ENCODE results near the gene SNAP25. TPM values are rescaled to one million over a fixed set of nuclear protein-coding genes. Genes with fewer than 3 reads are reported as not detected.

SNAP25 gene
- total RNA-seq, 1 donor from 2014 or later: not detected

DNA sequence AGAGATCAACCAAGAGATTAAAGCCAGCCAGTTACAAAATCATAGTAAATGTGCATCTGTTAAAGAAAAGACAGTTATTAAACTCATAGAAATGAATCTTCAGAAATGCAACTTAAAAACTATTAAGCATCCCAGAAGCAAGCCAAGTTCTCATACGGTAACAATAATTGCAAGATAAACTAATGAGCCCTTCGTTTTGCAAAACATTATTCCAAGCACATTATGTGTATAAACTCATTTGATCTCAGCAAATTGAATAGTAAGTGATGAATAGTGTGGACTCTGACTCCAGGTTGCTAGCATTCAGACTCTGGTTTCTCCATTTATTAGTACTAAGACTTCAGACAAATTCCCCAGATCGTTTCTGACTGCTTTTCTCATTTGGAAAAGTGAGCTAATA lies 85.2 kb downstream of the SNAP25 start:
- no peak for DNase-seq (ENCODE audit: low read depth in 2 of 2)

DNA sequence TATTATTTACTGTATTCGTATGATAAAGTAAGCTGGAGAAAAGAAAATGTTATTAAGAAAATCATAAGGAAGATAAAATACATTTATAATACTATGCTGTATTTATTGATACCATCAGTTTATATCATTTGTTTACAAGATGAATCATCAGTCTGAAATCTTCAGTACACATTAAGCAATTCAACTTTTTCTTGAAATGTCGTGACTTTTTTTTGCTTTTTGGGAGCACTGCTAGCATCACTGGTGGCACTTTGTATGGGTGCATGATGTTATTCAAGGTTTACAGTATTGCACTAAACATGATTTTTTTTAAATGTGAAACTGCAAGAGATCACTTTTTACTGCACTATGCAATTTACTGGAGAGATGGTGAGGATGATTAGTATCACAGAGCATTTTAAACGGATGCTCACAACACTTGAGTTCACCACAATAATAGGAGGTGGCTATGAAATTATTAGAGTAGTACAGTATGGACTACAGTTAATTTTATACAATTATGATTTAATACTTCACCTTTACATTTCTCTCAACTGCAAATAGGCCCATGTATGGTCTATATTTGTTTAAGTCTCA lies 85.9 kb downstream of the SNAP25 start:
- DNase-seq (ENCODE audit: low read depth in 2 of 2): no peak

GRCh38 chr20:10306440-10307358 lies 88.1 kb downstream of the SNAP25 start:
- DNase-seq (ENCODE audit: low read depth in 2 of 2): peak in 1 of 2 donors; percentile 19

- DNase-seq (ENCODE audit: low read depth in 2 of 2): no peak
Measured at GRCh38 chr20:10307359-10307735, 88.7 kb downstream of the SNAP25 start.

- DNase-seq (ENCODE audit: low read depth in 2 of 2): no peak
Measured at GRCh38 chr20:10308652-10309051, 90.0 kb downstream of the SNAP25 start.

DNA sequence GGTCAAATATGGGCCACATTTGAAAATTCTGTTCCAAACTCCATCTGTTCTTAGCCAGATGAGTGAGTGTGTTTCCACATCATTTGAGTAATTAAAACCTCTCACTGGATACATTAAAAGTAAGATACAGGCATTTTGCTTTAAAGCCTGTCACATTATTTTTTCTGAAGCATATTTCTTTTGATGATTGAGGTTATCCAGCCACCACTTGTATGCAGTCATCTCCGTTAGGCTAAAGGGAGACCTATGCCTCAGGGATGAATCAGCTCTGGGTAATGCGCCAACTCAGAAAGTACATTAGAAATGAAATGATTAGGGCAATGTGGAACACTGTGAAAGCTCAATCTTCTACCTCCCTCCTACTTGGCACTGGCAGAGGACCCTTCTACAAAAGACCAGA lies 90.7 kb downstream of the SNAP25 start:
- DNase-seq (ENCODE audit: low read depth in 2 of 2): peak in 1 of 2 donors; percentile 65

- no peak for DNase-seq (ENCODE audit: low read depth in 2 of 2)
Measured at GRCh38 chr20:10312111-10312510, 93.5 kb downstream of the SNAP25 start.

- DNase-seq (ENCODE audit: low read depth in 2 of 2): no peak
Measured at GRCh38 chr20:10313215-10313614, 94.6 kb downstream of the SNAP25 start.

DNA sequence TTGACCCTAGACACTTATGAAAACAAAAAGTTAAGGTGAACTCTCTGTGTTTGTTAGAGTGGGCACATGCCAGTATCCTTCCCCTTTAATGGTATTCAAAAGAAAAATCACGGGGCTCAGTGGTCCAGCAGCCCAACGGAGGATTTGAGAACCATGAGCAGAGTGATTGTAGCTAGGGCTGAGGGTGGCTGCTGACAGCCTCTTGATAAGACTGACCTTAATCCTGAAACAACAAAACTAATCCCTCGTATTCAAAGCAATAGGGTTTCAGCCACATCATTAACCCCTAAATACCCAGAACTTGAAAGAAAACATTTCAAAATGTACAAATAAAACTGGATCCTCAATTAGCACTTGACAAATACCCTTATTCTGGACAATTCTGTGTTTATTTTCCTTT lies 95.1 kb downstream of the SNAP25 start:
- no peak for DNase-seq (ENCODE audit: low read depth in 2 of 2)

DNA sequence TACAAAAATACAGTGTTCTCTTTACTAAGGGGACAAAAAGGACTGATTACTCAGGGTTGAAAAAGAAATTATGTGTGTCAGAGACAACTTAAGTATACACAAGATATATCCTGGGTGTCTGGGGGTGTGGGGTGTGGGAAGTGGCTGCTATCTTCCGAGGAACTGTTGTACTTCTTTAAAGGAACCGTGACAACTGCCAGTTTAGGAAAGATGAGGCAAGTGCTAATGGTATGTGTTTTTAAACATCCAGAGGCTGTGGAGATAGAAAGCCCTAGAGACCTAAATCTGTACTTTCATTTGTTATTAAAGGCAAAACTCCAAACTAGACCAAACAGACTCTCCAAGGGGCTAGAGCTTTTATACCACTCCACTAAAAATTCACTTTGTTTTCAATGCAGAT lies 95.6 kb downstream of the SNAP25 start:
- DNase-seq (ENCODE audit: low read depth in 2 of 2): no peak

GRCh38 chr20:10315138-10315537 lies 96.5 kb downstream of the SNAP25 start:
- DNase-seq (ENCODE audit: low read depth in 2 of 2): no peak

DNA sequence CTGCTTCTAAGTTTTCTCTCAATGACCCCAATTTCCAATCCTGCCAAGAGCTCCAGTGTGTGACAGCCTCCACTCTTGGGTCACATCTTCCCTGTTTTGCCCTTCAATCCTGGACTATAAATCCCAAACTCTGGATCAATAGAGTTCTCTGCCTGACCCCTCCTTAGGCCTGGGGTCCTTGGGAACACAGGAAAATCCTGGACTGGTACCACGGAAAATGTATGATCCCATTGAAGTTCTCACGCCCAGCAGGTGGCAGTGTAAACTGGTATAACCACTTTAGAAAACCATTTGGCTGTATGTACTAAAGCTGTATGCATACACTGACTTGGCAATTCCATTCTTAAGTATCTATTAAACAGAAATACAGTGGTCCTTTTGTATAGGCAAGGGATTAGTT lies 98.0 kb downstream of the SNAP25 start:
- DNase-seq (ENCODE audit: low read depth in 2 of 2): peak; percentile 52 to 58

DNA sequence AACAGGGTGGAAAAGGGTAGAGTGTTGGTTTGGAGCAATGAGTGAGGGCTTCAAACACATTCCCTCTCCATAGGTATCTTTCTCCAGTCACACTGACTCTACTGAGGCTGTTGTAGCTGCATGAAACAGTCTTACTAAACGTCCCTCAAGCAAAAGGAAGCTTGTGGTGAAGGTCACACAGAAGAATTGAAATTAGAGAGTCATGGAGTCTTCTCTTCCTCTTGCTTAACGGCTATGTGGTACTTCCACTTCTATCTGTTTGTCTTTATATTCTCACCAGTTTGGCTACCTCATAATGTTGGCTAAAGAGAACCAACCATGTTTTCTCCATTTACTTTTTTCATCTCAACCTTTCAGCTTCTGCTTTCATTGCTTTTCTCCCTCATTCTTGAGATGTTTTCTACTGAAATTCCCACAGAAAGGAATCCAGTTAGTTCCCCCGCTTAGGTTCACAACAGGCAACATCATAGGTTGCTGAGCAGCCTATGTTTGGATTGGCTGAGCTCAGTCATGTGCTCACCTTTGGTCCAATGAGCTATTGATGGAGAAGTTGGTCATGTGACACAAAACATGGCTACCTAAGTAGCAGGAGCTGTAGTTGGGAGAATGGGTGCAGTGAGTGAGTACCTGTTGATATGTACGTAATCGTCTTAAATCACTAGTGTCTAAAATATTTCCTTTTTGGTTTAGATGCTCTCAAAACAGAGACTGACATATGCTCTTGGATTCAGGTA lies 99.8 kb downstream of the SNAP25 start:
- DNase-seq (ENCODE audit: low read depth in 2 of 2): no peak

DNA sequence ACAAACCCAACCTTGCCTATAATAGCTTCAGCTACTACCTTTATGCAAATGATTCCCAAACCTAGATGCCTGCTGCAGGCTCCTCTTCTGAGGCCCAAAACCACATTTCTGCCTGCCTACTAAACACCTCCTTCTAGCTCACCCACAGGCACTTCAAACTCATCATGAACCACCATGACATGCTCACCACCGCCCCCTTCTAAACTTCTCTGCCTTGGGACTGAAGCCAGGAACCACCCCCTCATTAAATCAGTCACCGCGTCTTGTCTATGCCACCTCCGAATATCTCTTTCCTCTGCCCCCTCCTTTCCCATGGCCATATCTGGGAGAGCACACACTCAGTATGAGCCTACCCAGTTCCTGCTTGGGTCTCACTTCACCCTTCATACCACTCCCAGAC lies 101.2 kb downstream of the SNAP25 start:
- no peak for DNase-seq (ENCODE audit: low read depth in 2 of 2)

GRCh38 chr20:10321138-10321717 lies 102.6 kb downstream of the SNAP25 start:
- no peak for DNase-seq (ENCODE audit: low read depth in 2 of 2)

DNA sequence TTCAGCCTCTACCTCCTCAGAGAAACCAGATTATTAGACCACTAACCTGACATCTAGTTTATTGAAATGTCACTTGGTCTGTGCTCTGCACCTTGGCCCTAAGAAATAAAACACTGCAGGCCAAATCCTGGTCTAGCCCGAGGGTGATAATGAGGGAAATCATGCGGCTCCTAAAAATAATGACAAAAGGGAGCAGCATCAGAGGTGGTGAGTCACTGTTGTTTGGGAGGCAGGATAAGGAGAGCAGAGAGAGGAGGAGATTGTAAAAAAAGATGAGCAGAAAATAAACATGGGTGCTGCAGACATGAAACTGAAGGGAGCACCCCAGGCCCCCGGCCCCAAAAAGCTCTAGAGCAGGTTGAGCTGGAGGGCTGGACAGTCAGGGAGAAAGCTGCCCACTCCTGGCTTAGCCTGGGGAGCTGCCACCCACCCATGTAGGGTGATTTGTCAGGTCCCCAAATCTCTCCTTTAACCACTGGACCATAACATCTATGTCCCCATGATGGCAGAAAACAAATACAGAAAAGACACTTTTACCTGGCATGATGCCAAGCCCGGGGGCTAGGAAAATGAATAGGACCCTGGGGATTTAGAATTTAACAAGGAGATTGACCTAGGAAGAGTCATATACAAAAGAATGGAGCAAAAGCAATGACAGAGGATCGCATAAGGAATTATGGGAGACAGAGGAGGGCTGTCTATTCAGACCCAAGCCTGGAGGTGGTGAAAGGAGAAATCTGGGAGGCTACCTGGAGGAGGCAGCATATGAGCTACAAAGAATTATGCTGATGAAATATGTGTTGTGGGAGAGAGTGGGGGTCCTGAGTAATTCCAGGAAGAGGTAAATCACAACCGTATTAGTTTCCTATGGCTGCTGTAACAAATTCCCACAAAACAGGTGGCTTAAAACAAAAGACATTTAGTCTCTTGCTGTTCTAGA lies 103.7 kb downstream of the SNAP25 start:
- DNase-seq (ENCODE audit: low read depth in 2 of 2): no peak

- no peak for DNase-seq (ENCODE audit: low read depth in 2 of 2)
Measured at GRCh38 chr20:10323729-10324128, 105.1 kb downstream of the SNAP25 start.

GRCh38 chr20:10324198-10324847 lies 105.7 kb downstream of the SNAP25 start:
- DNase-seq (ENCODE audit: low read depth in 2 of 2): no peak

DNA sequence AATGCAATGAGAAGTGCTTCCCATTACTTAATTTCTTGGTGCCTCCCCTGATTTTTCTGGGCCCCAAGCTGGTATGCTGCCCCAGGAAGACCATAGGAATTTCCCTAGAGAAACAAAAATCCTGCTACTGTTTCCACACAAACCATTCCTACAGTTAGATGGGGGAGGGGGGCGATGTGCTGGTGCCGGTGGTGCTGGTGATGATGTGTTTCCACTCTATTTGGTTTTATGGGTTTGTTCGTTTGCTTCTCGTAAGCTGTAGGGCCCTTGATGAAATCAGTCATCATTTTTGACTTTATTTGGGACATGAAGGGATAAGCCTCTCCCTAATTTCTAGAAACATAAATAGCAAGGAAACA lies 110.2 kb downstream of the SNAP25 start:
- no peak for DNase-seq (ENCODE audit: low read depth in 2 of 2)

GRCh38 chr20:10329387-10330005 lies 110.9 kb downstream of the SNAP25 start:
- no peak for DNase-seq (ENCODE audit: low read depth in 2 of 2)

Data from dermis microvascular lymphatic vessel endothelial cell (primary cell).